Activated CD8-positive, alpha-beta memory T cell treated with anti-CD3 and anti-CD28 coated beads, Interleukin-2, amount 50 U/mL, for 1 hour (primary cell): ENCODE data around the gene CASP3.

Experiments used
- DNase-seq: peaks from one replicate; pipeline ENCODE4 v3.0.0-alpha.2; 2020; ENCODE audit errors: extremely low read depth

CASP3 gene

DNA sequence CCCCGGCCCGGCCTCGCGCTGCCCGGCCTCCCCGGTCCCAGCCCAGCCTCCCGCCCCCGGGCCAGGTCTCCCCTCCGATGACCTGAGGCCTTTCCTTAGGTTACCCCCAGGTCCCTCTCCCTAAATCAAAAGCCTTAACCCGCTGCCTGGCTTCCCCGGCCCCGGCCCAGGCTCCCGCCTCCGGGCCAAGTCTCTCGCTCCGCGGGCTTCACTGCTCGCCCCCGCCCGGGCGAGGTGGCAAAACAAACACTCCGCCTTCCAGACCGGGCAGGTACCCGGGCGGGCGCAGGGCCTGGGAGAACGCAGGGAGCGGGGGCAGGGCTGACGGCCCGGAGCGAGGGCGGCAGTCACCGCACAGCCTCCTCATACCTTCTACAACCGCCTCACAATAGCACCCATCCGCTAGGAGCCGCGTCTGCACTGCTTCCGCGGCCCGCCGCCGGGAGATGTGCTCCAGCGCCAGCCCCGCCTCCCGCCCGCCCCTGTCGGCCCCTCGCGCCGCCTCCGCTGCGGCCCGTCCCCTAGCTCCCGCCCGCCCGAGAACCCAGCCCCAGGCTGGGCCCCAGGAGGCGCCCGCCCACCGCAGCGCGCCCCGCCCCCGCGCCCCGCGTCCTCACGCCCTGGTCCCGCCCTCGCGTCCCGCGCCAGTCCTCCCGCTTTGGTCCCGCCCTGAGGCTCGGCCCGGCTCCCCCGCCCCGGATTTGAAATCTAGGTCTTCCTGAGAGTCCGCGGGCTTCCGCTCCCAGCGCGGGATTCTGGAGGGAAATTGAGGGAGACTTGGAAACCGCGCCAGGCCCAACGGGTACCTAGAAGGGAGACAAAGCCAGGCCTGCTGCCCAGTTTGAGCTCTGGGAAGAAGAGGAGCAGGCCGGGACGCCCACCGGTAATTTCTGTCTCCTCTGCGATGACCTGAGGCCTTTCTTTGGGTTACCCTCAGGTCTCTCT, at the start of gene CASP3, which contains the start of gene PRIMPOL:
Gene CASP3, minus strand, starts transcription at position 422 of the 945 bp plus-strand sequence. CDS start 10,994 bp downstream, outside the sequence.
Gene PRIMPOL, plus strand, starts transcription at position 713 of the 945 bp plus-strand sequence. CDS start 7,403 bp downstream, outside the sequence.
- DNase-seq = peak; percentile 82

DNA sequence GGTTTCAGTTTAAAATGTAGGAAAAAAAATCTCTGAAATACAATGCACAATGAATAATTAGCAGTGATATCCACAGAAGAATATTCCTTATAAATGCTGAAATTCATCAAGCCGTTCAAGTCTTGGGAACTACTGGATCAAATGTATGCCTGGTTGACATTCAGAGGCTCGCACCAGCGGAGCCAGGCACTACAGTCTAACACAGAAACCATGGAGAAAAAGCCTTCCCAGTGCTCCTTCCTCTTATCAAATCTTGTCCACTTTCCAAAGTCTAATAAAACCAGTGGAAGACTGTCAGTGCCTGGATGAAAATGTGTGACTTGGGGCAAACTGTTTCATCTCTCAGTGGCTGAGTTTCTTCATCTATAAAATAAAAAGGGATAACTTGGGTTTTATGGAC, 48.7 kb upstream of the CASP3 start:
- DNase-seq = no peak

- DNase-seq = no peak
Observed at GRCh38 chr4:184695178-184695896, 46.1 kb upstream of the CASP3 start.

- no peak for DNase-seq
Observed at GRCh38 chr4:184694412-184694956, 45.2 kb upstream of the CASP3 start.

- DNase-seq = no peak
Observed at GRCh38 chr4:184693056-184693455, 43.8 kb upstream of the CASP3 start.

GRCh38 chr4:184689681-184690080, 40.4 kb upstream of the CASP3 start:
- DNase-seq = no peak

GRCh38 chr4:184688447-184688846, 39.2 kb upstream of the CASP3 start:
- DNase-seq = no peak

GRCh38 chr4:184688005-184688404, 38.8 kb upstream of the CASP3 start:
- no peak for DNase-seq

DNA sequence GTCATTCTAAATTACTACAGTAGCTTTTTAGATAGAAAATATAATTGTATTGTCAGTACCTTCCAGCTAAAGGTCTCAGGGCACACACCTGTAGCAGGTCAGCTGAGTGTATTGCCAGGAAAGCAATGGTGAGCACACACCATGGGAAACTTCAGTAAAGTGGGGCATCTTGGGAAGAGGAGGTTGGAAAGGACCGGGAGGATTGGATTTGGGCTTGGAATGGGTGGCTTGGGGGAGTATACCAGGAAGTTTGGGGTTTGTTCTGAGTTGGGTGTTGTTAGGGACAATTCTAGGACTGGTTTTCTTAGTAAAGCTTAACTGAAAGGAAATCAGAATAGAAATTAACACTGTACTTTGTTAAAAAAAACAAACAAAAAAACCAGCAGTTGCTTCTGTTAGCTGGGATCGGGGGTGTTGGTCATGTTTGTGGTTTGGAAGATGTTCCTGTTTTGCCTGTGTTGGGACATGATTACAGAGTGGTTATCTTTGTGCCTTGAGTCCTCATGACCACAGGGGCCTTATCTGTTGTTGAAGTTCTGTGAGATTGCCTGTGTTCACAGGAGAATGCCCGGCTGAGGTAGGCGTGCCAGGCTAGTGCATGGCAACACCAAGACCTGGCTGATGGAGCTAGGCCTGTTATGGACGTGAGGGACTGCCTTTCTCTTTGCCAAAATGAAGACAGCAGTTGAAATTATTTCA, 35.4 kb upstream of the CASP3 start:
- DNase-seq = no peak

DNA sequence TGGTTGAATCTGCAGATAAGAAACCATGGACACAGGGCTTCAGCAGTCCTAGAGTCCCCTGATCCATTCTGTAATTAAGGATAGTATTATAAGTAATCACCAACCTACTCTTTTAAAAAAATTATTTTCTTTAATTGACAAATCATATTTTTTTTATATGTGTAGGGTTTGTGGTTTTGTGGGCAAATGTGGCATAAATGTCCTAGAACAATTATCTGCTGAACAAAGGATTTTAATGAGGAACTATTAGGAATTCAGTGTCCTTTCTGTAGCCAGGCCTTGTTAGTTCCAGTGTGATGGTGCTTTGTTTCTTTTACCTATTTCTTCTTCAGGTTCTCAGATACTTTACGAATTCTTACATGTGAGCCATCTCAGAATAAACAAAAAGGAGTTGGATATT, 32.7 kb upstream of the CASP3 start:
- no peak for DNase-seq

GRCh38 chr4:184680698-184681097, 31.5 kb upstream of the CASP3 start:
- no peak for DNase-seq

- DNase-seq = no peak
Observed at GRCh38 chr4:184675821-184676492, 26.7 kb upstream of the CASP3 start.

DNA sequence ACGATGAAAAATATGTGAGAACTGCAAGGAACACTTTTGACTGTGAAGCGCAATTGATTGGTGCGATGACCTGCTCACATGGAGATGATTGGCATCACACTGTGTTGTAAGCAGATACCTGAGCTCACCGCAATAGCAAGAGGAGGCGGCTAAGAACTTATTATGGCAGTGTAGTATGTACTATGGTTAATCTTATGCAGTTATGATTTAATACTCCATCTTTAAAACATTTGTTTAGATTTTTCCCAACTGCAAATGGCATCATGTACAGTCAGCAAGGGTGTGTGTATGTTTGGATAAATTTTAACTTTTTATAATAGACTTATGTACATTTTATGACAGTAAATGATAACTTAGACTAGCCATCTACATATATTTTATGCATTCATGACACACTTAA, 25.8 kb upstream of the CASP3 start:
- no peak for DNase-seq

DNA sequence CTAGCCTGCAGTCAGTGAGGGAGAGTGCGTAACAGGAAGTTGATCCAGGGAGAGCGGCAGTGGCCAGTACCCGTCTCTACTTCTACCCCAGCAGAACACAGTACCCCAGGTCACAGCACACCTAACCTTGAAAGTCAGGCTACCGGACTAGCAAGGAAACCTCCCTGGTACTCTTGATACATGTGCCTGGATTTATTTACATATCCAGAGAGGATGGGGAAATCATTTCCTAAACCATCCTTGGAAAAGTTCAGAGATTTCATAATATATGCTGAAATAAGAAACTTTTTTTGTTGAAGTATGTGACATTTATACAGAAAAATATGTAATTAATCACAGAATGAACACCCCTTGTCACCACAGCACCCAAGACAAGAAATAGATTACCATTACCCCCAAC, 24.8 kb upstream of the CASP3 start:
- DNase-seq = no peak

DNA sequence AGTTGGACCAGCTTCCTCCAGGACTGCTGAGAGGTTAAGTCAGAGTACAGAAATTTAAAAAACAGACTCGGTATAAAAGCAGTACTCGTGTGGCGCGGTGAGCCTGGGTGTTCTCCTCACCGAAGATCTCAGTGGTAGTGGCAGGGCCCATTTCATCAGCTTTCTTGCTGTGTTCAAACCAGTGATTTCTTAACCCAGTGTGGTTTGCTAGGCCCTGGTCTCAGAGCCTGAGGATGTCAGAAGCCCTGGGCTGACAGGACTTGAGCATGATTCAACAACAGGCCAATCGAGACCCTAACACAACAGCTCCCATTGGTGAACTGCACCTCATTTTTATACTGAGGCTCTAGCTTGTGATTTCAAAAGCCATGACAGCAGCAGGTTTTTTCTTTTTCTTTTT, 23.5 kb upstream of the CASP3 start:
- no peak for DNase-seq

DNA sequence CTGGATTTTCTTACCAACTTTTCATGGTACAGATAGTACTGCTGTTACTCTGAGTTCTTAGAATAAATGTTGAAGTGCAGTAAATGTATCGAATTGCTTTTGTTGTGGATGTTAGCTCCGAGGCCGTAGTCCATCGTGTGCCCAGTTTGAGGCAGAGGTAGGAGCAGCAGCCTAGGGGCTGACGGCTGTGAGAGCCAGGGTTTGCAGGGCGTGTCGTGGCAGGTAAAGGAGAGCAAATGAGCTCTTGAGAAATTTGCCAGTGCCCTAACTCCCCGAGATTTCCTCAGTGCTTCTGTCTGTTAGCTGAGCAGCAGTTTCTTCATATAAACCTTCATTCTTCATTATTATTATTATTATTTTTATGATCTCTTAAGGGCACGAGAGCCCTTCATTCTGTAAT, 21.9 kb upstream of the CASP3 start:
- DNase-seq = no peak

GRCh38 chr4:184669251-184669650, 20.0 kb upstream of the CASP3 start:
- no peak for DNase-seq

- no peak for DNase-seq
Observed at GRCh38 chr4:184668511-184669114, 19.4 kb upstream of the CASP3 start.

- no peak for DNase-seq
Observed at GRCh38 chr4:184668096-184668495, 18.8 kb upstream of the CASP3 start.

DNA sequence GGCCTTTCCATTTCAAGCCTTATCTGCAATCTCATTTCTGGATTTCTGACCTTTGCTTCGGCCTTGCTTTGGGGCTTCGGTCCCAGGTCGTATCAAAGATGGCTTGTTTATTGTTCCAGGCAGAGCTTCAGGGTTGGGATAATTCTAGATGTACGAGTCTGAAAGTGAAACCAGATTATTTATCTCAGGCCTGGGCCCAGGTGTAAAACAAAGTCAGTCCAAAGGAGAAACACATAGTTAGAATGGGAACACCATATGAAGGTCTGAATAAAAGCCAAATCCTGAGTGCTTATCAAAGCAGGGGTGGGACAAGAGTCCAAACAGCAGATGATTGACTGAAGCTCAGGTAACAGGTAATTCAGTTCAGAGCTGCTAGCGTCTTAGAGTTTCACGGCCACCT, 17.4 kb upstream of the CASP3 start:
- DNase-seq = no peak
